Endothelial cell of umbilical vein (primary cell): ENCODE measurements around the gene ZNF48. TPM values are rescaled to one million over a fixed set of nuclear protein-coding genes. Genes with fewer than 3 reads are reported as not detected.
A peak's percentile ranks its signal among the peaks of the same experiment; 100 is the strongest.

Source experiments
- BruUV-seq: library from RNA; stranded (reverse); fragments of 400-500 nt; replicated peaks from 2 replicates; lab custom pipeline; 2021; lab: Mats Ljungman, UMichigan
- CTCF ChIA-PET: fragments of 300-600, 350-600 bp; sonication (Branson Sonifier 250); formaldehyde crosslinking; loops from one replicate; lab custom pipeline; 2021; ENCODE audit warnings: antibody characterized with exemption, inconsistent platforms; lab: Charles Lee
- POLR2A ChIA-PET: fragments of 300-600, 350-600 bp; sonication (Branson Sonifier 250); formaldehyde crosslinking; loops from one replicate; lab custom pipeline; 2021; ENCODE audit warnings: antibody characterized with exemption, inconsistent platforms; lab: Charles Lee
- DNase-seq: peaks from one replicate; pipeline ENCODE4 v3.0.0-alpha.2; 2011; ENCODE audit warnings: low read depth, low spot score
- FAIRE-seq: peaks from 2 replicates; lab custom pipeline; 2011; peaks lifted over from hg19 to GRCh38; lab: Jason Lieb, UNC
- H2AFZ ChIP-seq: 2 replicates; pipeline ENCODE4 v1.6.0; 2012; ENCODE audit warnings: low read depth, low read length, control low read depth, inconsistent platforms
- H3K27ac ChIP-seq: 2 replicates; pipeline ENCODE4 v1.5.1; 2011; ENCODE audit warnings: low read depth, mild to moderate bottlenecking, control low read depth, low read length, moderate library complexity; ENCODE audit not compliant: insufficient read depth
- H3K27me3 ChIP-seq, 2 experiments: 2 replicates each; pipeline versions ENCODE4 v1.6.0 to v1.6.1; 2011; ENCODE audit warnings: low read length in 2 of 2, mixed read lengths in 1 of 2; ENCODE audit not compliant: control insufficient read depth in 2 of 2, insufficient read depth in 2 of 2
- H3K36me3 ChIP-seq, 2 experiments: 2 replicates in 1 of 2; 3 replicates in 1 of 2; pipeline ENCODE4 v1.5.1; 2011; ENCODE audit warnings: low read length in 2 of 2, mild to moderate bottlenecking in 1 of 2, moderate library complexity in 1 of 2; ENCODE audit not compliant: control insufficient read depth in 2 of 2, insufficient read depth in 2 of 2; ENCODE audit errors: extremely low read depth in 1 of 2
- H3K4me1 ChIP-seq: 3 replicates; pipeline ENCODE4 v1.5.1; 2011; ENCODE audit warnings: mild to moderate bottlenecking, low read length; ENCODE audit not compliant: control insufficient read depth, insufficient read depth; ENCODE audit errors: extremely low read depth
- H3K4me2 ChIP-seq: 2 replicates; pipeline ENCODE4 v1.6.1; 2011; ENCODE audit warnings: low read length, control low read depth, mixed read lengths; ENCODE audit not compliant: insufficient read depth
- H3K4me3 ChIP-seq, 3 experiments: fragments of 200-600 bp in 1 of 3; sonication (generic), shearing (Covaris generic) in 1 of 3; replicated peaks in 1 of 3; 2 replicates each; pipeline ENCODE4 v1.5.1; 2011 to 2016; ENCODE audit warnings: control low read depth in 3 of 3, low read length in 3 of 3, mild to moderate bottlenecking in 2 of 3, inconsistent platforms in 1 of 3, low read depth in 1 of 3, moderate library complexity in 1 of 3; ENCODE audit not compliant: insufficient read depth in 1 of 3
- H3K79me2 ChIP-seq: 2 replicates; pipeline ENCODE4 v1.6.0; 2012; ENCODE audit warnings: low read length, inconsistent platforms; ENCODE audit not compliant: control insufficient read depth, insufficient read depth
- H3K9ac ChIP-seq: replicated peaks from 2 replicates; pipeline ENCODE3; 2011; ENCODE audit warnings: low read length, control low read depth; ENCODE audit not compliant: insufficient read depth; ENCODE audit errors: extremely low read depth
- H3K9me1 ChIP-seq: replicated peaks from 3 replicates; pipeline ENCODE4 v1.6.0; 2011; ENCODE audit warnings: mild to moderate bottlenecking, low read length; ENCODE audit not compliant: control insufficient read depth, insufficient read depth; ENCODE audit errors: extremely low read depth
- H3K9me3 ChIP-seq: replicated peaks from 2 replicates; pipeline ENCODE4 v1.5.1; 2012; ENCODE audit warnings: low read length, inconsistent platforms; ENCODE audit not compliant: control insufficient read depth, insufficient read depth
- H4K20me1 ChIP-seq: replicated peaks from 2 replicates; pipeline ENCODE3; 2011; ENCODE audit warnings: mild to moderate bottlenecking, low read length; ENCODE audit not compliant: control insufficient read depth, insufficient read depth; ENCODE audit errors: extremely low read depth
- EZH2 ChIP-seq: IDR thresholded peaks from 2 replicates; pipeline ENCODE4 v1.6.1; 2012; ENCODE audit warnings: borderline replicate concordance, low read depth, mild to moderate bottlenecking, moderate library complexity, low read length, inconsistent platforms; ENCODE audit not compliant: severe bottlenecking
- FOS ChIP-seq: IDR thresholded peaks from 2 replicates; pipeline ENCODE4 v1.6.1; 2011; ENCODE audit warnings: mild to moderate bottlenecking, low read length, moderate library complexity, borderline replicate concordance; ENCODE audit not compliant: insufficient read depth
- GATA2 ChIP-seq: IDR thresholded peaks from 2 replicates; pipeline ENCODE4 v1.7.0; 2011; ENCODE audit warnings: low read depth, mild to moderate bottlenecking, moderate library complexity, mixed read lengths, low read length; ENCODE audit not compliant: insufficient read length, insufficient read depth
- JUN ChIP-seq: IDR thresholded peaks from 2 replicates; pipeline ENCODE4 v1.6.1; 2011; ENCODE audit warnings: borderline replicate concordance, low read depth; ENCODE audit not compliant: insufficient read length, insufficient read depth
- MYC ChIP-seq: IDR thresholded peaks from one replicate; pipeline ENCODE4 v1.6.1; 2011; ENCODE audit warnings: mild to moderate bottlenecking, low read depth, low read length
- POLR2A ChIP-seq: IDR thresholded peaks from 2 replicates; pipeline ENCODE4 v1.6.1; 2012; ENCODE audit warnings: low read depth, mild to moderate bottlenecking, control low read depth, low read length
- POLR2AphosphoS5 ChIP-seq: IDR thresholded peaks from 2 replicates; pipeline ENCODE4 v1.6.1; 2012; ENCODE audit warnings: low read depth, mild to moderate bottlenecking, control low read depth, low read length, moderate library complexity; ENCODE audit not compliant: insufficient read depth
- dilution Hi-C: fragments of 300-500 bp; cut with MboI; formaldehyde crosslinking; loops from one replicate; pipeline ENCODE4 v1.15.0; 2019; ENCODE audit warnings: low sequenced_read_pairs; ENCODE audit not compliant: extremely low pct_ligation_motif_present
- intact Hi-C: fragments of 100-400 bp; cut with micrococcal nuclease; formaldehyde crosslinking; loops from one replicate; pipeline ENCODE4 v1.10.0; 2022
- polyA plus RNA-seq, 4 experiments: library from polyadenylated mRNA; depleted of rRNA in 3 of 4; stranded (reverse) in 3 of 4; unstranded in 1 of 4; fragments of >200 nt; gene quantifications; 2 replicates each; pipeline versions ENCODE4 v1.2.1 to v1.2.3, GENCODE V29; 2011 to 2012; ENCODE audit warnings: missing spikeins in 1 of 4
- total RNA-seq: library from RNA; stranded (reverse); gene quantifications from 2 replicates; pipeline ENCODE4 v1.2.3, GENCODE V29; 2021
- TF ChIP-seq, protein P1 (sequence below): IDR thresholded peaks from 2 replicates; pipeline ENCODE4 v1.6.1; 2011; ENCODE audit not compliant: insufficient read depth, insufficient read length
- TF ChIP-seq, protein P2 (sequence below), 2 donors: IDR thresholded peaks; 1 replicate in 1 of 2; 2 replicates in 1 of 2; pipeline ENCODE4 v1.5.1; 2011; ENCODE audit warnings: low read length in 2 of 2, mild to moderate bottlenecking in 2 of 2, moderate library complexity in 2 of 2, control low read depth in 1 of 2, inconsistent platforms in 1 of 2, low read depth in 1 of 2; ENCODE audit not compliant: insufficient read depth in 1 of 2; ENCODE audit errors: extremely low read depth in 1 of 2

ZNF48 gene
- total and polyA plus RNA-seq, 2 donors (not counting 3 experiments of a cell fraction or from before 2014, with no cell fraction given), result 15.3 to 16.1 TPM

DNA sequence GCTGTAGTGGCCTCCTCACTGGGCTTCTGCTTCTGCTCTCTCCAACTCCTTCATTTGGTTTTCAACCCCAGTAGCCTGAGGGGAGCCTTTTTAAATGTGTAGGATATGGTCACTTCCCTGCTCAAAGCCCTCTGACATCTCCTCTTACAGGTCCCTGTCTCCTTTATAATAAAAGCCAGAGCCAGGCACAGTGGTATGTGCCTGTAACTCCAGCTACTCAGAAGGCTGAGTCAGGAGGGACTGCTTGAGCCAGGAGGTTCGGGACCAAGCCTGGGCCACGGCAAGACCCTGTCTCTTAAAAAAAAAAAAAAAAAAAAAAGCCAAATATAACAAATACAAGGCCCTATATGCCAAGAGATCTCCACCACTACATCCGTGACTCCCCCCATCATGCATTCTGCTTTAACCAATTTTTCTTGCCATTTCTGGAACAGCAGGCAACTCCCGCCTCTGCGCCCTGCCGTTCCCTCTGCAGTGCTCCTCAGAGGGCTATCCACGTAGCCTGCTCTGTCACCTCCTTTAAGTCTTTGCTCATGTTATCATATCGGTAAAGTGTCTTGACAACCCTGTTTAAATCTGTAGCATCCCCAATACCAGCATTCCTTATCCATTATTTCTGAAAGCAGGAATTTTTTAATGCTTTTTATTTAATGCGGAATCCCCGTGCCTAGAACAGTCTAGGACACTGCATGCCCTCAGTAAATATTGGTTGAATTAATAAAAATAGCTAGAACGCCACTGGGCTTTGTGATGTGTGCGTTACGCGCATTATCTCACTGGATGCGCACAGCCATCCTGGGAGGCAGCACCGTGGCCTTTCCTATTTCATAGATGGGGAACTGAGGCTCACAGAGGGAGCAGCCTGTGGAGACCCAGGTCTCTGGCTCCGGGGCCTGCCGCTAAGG lies 21.7 kb downstream of the ZNF48 start:
- no peak for TF ChIP-seq GATA2
- TF ChIP-seq FOS, result no peak
- TF ChIP-seq, protein P1, sequence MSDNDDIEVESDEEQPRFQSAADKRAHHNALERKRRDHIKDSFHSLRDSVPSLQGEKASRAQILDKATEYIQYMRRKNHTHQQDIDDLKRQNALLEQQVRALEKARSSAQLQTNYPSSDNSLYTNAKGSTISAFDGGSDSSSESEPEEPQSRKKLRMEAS, result no peak
- no peak for TF ChIP-seq POLR2AphosphoS5
- no peak for TF ChIP-seq EZH2
- no peak for TF ChIP-seq POLR2A
- TF ChIP-seq MYC, result no peak
- TF ChIP-seq, protein P2, sequence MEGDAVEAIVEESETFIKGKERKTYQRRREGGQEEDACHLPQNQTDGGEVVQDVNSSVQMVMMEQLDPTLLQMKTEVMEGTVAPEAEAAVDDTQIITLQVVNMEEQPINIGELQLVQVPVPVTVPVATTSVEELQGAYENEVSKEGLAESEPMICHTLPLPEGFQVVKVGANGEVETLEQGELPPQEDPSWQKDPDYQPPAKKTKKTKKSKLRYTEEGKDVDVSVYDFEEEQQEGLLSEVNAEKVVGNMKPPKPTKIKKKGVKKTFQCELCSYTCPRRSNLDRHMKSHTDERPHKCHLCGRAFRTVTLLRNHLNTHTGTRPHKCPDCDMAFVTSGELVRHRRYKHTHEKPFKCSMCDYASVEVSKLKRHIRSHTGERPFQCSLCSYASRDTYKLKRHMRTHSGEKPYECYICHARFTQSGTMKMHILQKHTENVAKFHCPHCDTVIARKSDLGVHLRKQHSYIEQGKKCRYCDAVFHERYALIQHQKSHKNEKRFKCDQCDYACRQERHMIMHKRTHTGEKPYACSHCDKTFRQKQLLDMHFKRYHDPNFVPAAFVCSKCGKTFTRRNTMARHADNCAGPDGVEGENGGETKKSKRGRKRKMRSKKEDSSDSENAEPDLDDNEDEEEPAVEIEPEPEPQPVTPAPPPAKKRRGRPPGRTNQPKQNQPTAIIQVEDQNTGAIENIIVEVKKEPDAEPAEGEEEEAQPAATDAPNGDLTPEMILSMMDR (IDR thresholded peaks at IDR 0.05; ENCODE audit: extremely low read depth in 1 of 2, insufficient read depth in 1 of 2, low read depth in 1 of 2, low read length in 2 of 2), result no peak
- no peak for TF ChIP-seq JUN
- dilution Hi-C loops, result no loop called here
- H3K27ac ChIP-seq, result no peak overlapping the region
- no peaks in the 10 kb centered on the region for H3K9me3 ChIP-seq
- H3K9me1 ChIP-seq, result no peaks in the 10 kb centered on the region
- H3K4me2 ChIP-seq, result peak overlapping the region; percentile 53
- no peak for DNase-seq
- peaks cover 3% of the 10 kb centered on the region for H3K4me1 ChIP-seq
- no TSS peak for BruUV-seq
- H3K79me2 ChIP-seq, result peaks cover under 1% of the 10 kb centered on the region
- ChIA-PET CTCF (interaction anchor here (0.6 to 4.8 kb wide), 15 partner anchors 8 to 371 kb away, joined by 3 to 46 read pairs (median 6); partner anchors contain the start of genes CORO1A, DCTPP1, PRR14 and TBX6), POLR2A (interaction anchor here (0.7 to 1.3 kb wide), 2 partner anchors 8 to 13 kb away, joined by 6 to 12 read pairs; partner anchors contain the start of gene DCTPP1)
- peak overlapping the region in 2 of 3 experiments; percentile 44 to 57 for H3K4me3 ChIP-seq
- H3K36me3 ChIP-seq, result peaks cover 5 to 6% of the 10 kb centered on the region in 2 experiments
- H2AFZ ChIP-seq, result peak overlapping the region; percentile 62
- FAIRE-seq, result no peak
- no peaks in the 10 kb centered on the region for H3K27me3 ChIP-seq
- no peaks in the 10 kb centered on the region for H4K20me1 ChIP-seq
- intact Hi-C loops, result no loop called here
- H3K9ac ChIP-seq, result no peak overlapping the region
